Mammary epithelial cell (primary cell): ENCODE data around the gene VIPR1.

Experiments used
- CTCF ChIP-seq, 2 donors: IDR thresholded peaks in 1 of 2; conservative IDR thresholded peaks in 1 of 2; 2 replicates each; pipeline ENCODE4 v1.5.1; 2011 to 2012; ENCODE audit warnings: inconsistent platforms in 2 of 2, low read length in 2 of 2, mild to moderate bottlenecking in 2 of 2, control low read depth in 1 of 2, low read depth in 1 of 2; ENCODE audit not compliant: insufficient read depth in 1 of 2; ENCODE audit errors: extremely low read depth in 1 of 2
- EZH2 ChIP-seq: IDR thresholded peaks from 2 replicates; pipeline ENCODE4 v1.6.1; 2012; ENCODE audit warnings: low read length, inconsistent platforms, borderline replicate concordance

GRCh38 chr3:42477696-42478095 lies 24.7 kb upstream of the VIPR1 start:
- TF ChIP-seq CTCF (conservative IDR thresholded peaks at IDR 0.05 in 1 of 2, IDR thresholded peaks at IDR 0.05 in 1 of 2; ENCODE audit: extremely low read depth in 1 of 2, insufficient read depth in 1 of 2, low read depth in 1 of 2, low read length in 2 of 2) (no peak), EZH2 (no peak)
